ENCODE measurements around the gene CABYR.
A peak's percentile ranks its signal among the peaks of the same experiment; 100 is the strongest.
"Not testable (repeated sequence)": the region's sequence is repeated elsewhere in the genome, so short reads cannot be mapped to it uniquely, and the experiment has no call there.

Gene CABYR

GRCh38 chr18:24115628-24116027 lies 23.2 kb upstream of the CABYR start:
- DNase-seq (no peak), ATAC-seq (peak; percentile 11)
- no peaks in the 10 kb centered on the region for H3K9me3 Mint-ChIP-seq
- peaks cover 19% of the 10 kb centered on the region for H3K36me3 Mint-ChIP-seq (ENCODE audit: low read depth)
- no peaks in the 10 kb centered on the region for H3K27me3 Mint-ChIP-seq
- peaks cover 39% of the 10 kb centered on the region for H3K4me1 Mint-ChIP-seq
- no peak overlapping the region for H3K4me3 Mint-ChIP-seq
- H3K27ac Mint-ChIP-seq: peak overlapping the region; percentile 37

GRCh38 chr18:24118750-24119577 lies 19.9 kb upstream of the CABYR start:
- peak; percentile 51 for ATAC-seq
- Mint-ChIP-seq H3K27me3 (no peaks in the 10 kb centered on the region), H3K4me3 (no peak overlapping the region), H3K27ac (no peak overlapping the region), H3K9me3 (no peaks in the 10 kb centered on the region), H3K4me1 (peaks cover 25% of the 10 kb centered on the region), H3K36me3 (ENCODE audit: low read depth) (peaks cover 29% of the 10 kb centered on the region)
- peak; percentile 72 for DNase-seq

- H3K4me1 Mint-ChIP-seq: peaks cover 9% of the 10 kb centered on the region
- DNase-seq: no peak
- no peaks in the 10 kb centered on the region for H3K9me3 Mint-ChIP-seq
- H3K4me3 Mint-ChIP-seq: no peak overlapping the region
- H3K27ac Mint-ChIP-seq: no peak overlapping the region
- ATAC-seq: no peak
- H3K27me3 Mint-ChIP-seq: no peaks in the 10 kb centered on the region
- peaks cover 25% of the 10 kb centered on the region for H3K36me3 Mint-ChIP-seq (ENCODE audit: low read depth)
These were observed 18.2 kb upstream of the CABYR start for GRCh38 chr18:24120676-24121075.

- H3K36me3 Mint-ChIP-seq (ENCODE audit: low read depth): peaks cover 21% of the 10 kb centered on the region
- no peak for DNase-seq
These were observed 17.2 kb upstream of the CABYR start for GRCh38 chr18:24121625-24122024.

GRCh38 chr18:24126155-24126961 lies 12.5 kb upstream of the CABYR start:
- no peak for ATAC-seq
- no peak overlapping the region for H3K27ac Mint-ChIP-seq
- no peaks in the 10 kb centered on the region for H3K4me1 Mint-ChIP-seq
- no peak for DNase-seq
- H3K36me3 Mint-ChIP-seq (ENCODE audit: low read depth): peaks cover 32% of the 10 kb centered on the region
- H3K27me3 Mint-ChIP-seq: no peaks in the 10 kb centered on the region
- no peaks in the 10 kb centered on the region for H3K9me3 Mint-ChIP-seq
- no peak overlapping the region for H3K4me3 Mint-ChIP-seq

More at GRCh38 chr18:24121625-24122024, 17.2 kb upstream of the CABYR start:
- no peaks in the 10 kb centered on the region for H3K4me1 Mint-ChIP-seq
- H3K9me3 Mint-ChIP-seq: no peaks in the 10 kb centered on the region
- no peak overlapping the region for H3K4me3 Mint-ChIP-seq
- no peaks in the 10 kb centered on the region for H3K27me3 Mint-ChIP-seq
- no peak for ATAC-seq
- H3K27ac Mint-ChIP-seq: no peak overlapping the region

GRCh38 chr18:24127735-24128134 lies 11.1 kb upstream of the CABYR start:
- H3K36me3 Mint-ChIP-seq (ENCODE audit: low read depth): peaks cover 36% of the 10 kb centered on the region
- no peaks in the 10 kb centered on the region for H3K9me3 Mint-ChIP-seq
- H3K27me3 Mint-ChIP-seq: no peaks in the 10 kb centered on the region
- H3K4me3 Mint-ChIP-seq: no peak overlapping the region
- H3K27ac Mint-ChIP-seq: no peak overlapping the region
- no peak for ATAC-seq
- no peak for DNase-seq
- no peaks in the 10 kb centered on the region for H3K4me1 Mint-ChIP-seq

GRCh38 chr18:24128700-24129099 lies 10.2 kb upstream of the CABYR start:
- H3K27me3 Mint-ChIP-seq: no peaks in the 10 kb centered on the region
- peak overlapping the region; percentile 13 for H3K27ac Mint-ChIP-seq
- ATAC-seq (no peak), DNase-seq (no peak)
- no peak overlapping the region for H3K4me3 Mint-ChIP-seq
- H3K9me3 Mint-ChIP-seq: no peaks in the 10 kb centered on the region
- peaks cover 37% of the 10 kb centered on the region for H3K36me3 Mint-ChIP-seq (ENCODE audit: low read depth)
- H3K4me1 Mint-ChIP-seq: no peaks in the 10 kb centered on the region

GRCh38 chr18:24130494-24130893 lies 8.4 kb upstream of the CABYR start:
- H3K4me3 Mint-ChIP-seq: no peak overlapping the region
- ATAC-seq: no peak
- peaks cover 37% of the 10 kb centered on the region for H3K36me3 Mint-ChIP-seq (ENCODE audit: low read depth)

GRCh38 chr18:24136967-24137373 lies 1.9 kb upstream of the CABYR start:
- Mint-ChIP-seq H3K9me3 (peaks cover 4% of the 10 kb centered on the region), H3K27me3 (peaks cover 12% of the 10 kb centered on the region), H3K36me3 (ENCODE audit: low read depth) (peaks cover 14% of the 10 kb centered on the region), H3K4me3 (no peak overlapping the region), H3K27ac (no peak overlapping the region), H3K4me1 (peaks cover 26% of the 10 kb centered on the region)
- DNase-seq: no peak
- no peak for ATAC-seq

More at GRCh38 chr18:24130494-24130893, 8.4 kb upstream of the CABYR start:
- DNase-seq: no peak
- Mint-ChIP-seq H3K27ac (no peak overlapping the region), H3K4me1 (no peaks in the 10 kb centered on the region), H3K9me3 (no peaks in the 10 kb centered on the region), H3K27me3 (no peaks in the 10 kb centered on the region)

- H3K4me1 Mint-ChIP-seq: peaks cover 26% of the 10 kb centered on the region
- ATAC-seq: peak; percentile 7
- peaks cover 5% of the 10 kb centered on the region for H3K36me3 Mint-ChIP-seq (ENCODE audit: low read depth)
- H3K9me3 Mint-ChIP-seq: peaks cover 4% of the 10 kb centered on the region
- peaks cover 12% of the 10 kb centered on the region for H3K27me3 Mint-ChIP-seq
- no peak for DNase-seq
- peak overlapping the region; percentile 82 for H3K4me3 Mint-ChIP-seq
- H3K27ac Mint-ChIP-seq: peak overlapping the region; percentile 70
These were observed 463 bp upstream of the CABYR start for GRCh38 chr18:24138409-24138788.

GRCh38 chr18:24140697-24141096 lies 1.8 kb downstream of the CABYR start:
- H3K9me3 Mint-ChIP-seq: peaks cover 4% of the 10 kb centered on the region
- H3K4me3 Mint-ChIP-seq: no peak overlapping the region
- DNase-seq (no peak), ATAC-seq (no peak)
- no peak overlapping the region for H3K27ac Mint-ChIP-seq
- H3K27me3 Mint-ChIP-seq: peaks cover 18% of the 10 kb centered on the region
- H3K4me1 Mint-ChIP-seq: peaks cover 26% of the 10 kb centered on the region
- H3K36me3 Mint-ChIP-seq (ENCODE audit: low read depth): no peaks in the 10 kb centered on the region

GRCh38 chr18:24142376-24142775 lies 3.5 kb downstream of the CABYR start:
- Mint-ChIP-seq H3K27ac (no peak overlapping the region), H3K9me3 (peaks cover 4% of the 10 kb centered on the region), H3K4me1 (peaks cover 18% of the 10 kb centered on the region), H3K27me3 (peaks cover 18% of the 10 kb centered on the region), H3K4me3 (no peak overlapping the region), H3K36me3 (ENCODE audit: low read depth) (no peaks in the 10 kb centered on the region)
- DNase-seq: no peak
- ATAC-seq: no peak

GRCh38 chr18:24149591-24149990 lies 10.7 kb downstream of the CABYR start:
- H3K27me3 Mint-ChIP-seq, ATAC-seq: not testable (repeated sequence)

GRCh38 chr18:24153397-24153796 lies 14.5 kb downstream of the CABYR start:
- H3K4me1 Mint-ChIP-seq: no peaks in the 10 kb centered on the region
- no peak for ATAC-seq
- no peak overlapping the region for H3K4me3 Mint-ChIP-seq
- H3K27ac Mint-ChIP-seq: no peak overlapping the region
- H3K27me3 Mint-ChIP-seq: no peaks in the 10 kb centered on the region
- no peak for DNase-seq
- H3K9me3 Mint-ChIP-seq: no peaks in the 10 kb centered on the region
- H3K36me3 Mint-ChIP-seq (ENCODE audit: low read depth): no peaks in the 10 kb centered on the region

More at GRCh38 chr18:24149591-24149990, 10.7 kb downstream of the CABYR start:
- not testable (repeated sequence) for H3K27ac Mint-ChIP-seq; H3K9me3 Mint-ChIP-seq; DNase-seq; H3K4me1 Mint-ChIP-seq; H3K4me3 Mint-ChIP-seq; H3K36me3 Mint-ChIP-seq (ENCODE audit: low read depth)

GRCh38 chr18:24157855-24158254 lies 19.0 kb downstream of the CABYR start:
- ATAC-seq (no peak), DNase-seq (no peak)
- Mint-ChIP-seq H3K27ac (no peak overlapping the region), H3K4me1 (no peaks in the 10 kb centered on the region), H3K36me3 (ENCODE audit: low read depth) (no peaks in the 10 kb centered on the region), H3K27me3 (no peaks in the 10 kb centered on the region), H3K4me3 (no peak overlapping the region), H3K9me3 (no peaks in the 10 kb centered on the region)

Measured in activated naive CD8-positive, alpha-beta T cell treated with anti-CD3 and anti-CD28 coated beads, Interleukin-2, amount 50 U/mL, for 24 hours (primary cell).